Middle frontal gyrus (tissue), 1 donor: ENCODE results near the gene GALM.
A peak's percentile ranks its signal among the peaks of the same experiment; 100 is the strongest.
"Not testable (repeated sequence)": the region's sequence is repeated elsewhere in the genome, so short reads cannot be mapped to it uniquely, and the experiment has no call there.

Source experiments
- DNase-seq: peaks from one replicate; pipeline ENCODE4 v3.0.0-alpha.2; 2015; ENCODE audit warnings: low spot score; ENCODE audit errors: extremely low spot score

GALM gene

DNA sequence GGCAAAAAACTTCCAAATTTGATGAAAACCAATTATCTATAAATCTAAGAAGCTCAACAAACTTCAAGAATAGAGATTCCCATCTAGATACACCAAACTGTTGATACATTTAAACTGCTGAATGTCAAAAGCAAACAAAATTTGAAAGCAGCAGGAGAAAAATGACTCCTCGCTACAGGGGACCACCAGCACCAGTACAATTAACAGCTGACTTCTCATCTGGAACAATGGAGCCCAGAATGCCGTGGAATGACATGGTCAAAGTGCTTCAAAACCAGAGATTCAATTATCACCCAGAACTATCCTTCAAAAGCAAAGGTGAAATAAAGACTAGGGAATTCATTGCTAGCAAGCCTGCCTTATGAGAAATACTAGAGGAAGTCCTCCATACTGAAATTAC, 73.6 kb downstream of the GALM start:
- no peak for DNase-seq

DNA sequence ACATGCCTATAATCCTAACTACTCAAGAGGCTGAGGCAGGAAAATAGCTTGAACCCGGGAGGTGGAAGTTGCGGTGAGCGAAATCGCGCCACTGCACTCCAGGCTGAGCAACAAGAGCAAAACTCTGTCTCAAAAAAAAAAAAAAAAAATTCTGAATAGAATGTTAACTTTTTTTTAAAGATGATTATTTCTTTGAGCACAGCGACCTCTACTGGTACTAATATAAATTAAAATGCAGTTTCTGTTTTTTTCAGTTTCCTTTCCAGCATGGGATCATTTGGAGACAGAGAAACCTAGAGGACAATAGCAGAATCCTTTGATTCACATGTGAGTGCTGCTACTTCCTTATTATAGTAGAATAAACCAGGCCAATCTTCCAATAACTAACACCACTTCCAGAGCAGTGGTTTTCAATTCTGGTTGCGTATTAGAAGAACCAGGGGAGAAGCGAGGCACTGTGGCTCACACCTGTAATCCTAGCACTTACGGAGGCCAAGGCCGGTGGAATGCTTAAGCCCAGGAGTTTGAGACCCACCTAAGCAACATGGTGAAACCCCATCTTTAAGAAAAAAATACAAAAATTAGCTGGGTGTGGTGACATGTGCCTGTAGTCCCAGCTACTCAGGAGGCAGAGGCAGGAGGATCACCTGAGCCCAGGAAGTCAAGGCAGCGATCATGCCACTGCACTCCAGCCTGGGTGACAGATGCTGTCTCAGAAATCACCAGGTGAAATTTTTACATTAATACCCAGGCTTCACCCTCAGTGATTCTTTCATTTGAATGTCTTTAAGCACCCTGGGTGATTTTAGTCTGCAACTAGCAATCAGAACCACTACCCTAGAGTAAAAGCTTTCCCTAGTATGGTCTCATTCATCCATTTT, 75.2 kb downstream of the GALM start:
- DNase-seq = no peak

DNA sequence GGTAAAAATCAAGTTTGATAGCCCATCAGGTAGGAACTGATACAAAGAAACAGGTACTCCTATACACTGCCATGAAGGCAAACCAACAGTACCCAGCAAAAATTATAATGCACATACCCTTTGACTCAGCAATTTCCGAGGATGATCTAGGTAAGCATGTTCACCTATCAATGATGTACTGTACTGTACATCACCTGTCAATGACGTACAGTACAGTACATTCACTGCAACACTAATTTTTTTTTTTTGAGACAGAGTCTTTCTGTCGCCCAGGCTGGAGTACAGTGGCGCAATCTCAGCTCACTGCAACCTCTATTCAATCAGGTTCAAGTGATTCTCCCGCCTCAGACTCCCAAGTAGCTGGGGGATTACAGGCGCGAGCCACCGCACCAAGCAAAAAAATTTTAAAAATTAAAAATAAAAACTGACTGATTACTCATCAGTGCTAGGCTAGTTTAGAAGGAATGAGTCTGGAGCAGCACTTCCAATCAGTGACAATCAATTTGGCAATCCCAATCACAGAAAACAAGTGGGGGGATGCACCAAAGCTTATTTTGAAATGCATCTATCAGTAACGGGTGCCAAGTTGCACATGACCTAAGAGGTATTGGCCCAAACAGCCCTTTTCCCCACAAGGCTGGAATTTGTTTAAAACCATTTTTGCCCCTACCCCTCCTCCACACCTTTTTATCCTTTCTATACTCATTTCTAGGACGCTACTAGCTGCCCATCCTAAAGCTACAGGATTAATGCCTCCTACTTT, 77.1 kb downstream of the GALM start:
- no peak for DNase-seq

DNA sequence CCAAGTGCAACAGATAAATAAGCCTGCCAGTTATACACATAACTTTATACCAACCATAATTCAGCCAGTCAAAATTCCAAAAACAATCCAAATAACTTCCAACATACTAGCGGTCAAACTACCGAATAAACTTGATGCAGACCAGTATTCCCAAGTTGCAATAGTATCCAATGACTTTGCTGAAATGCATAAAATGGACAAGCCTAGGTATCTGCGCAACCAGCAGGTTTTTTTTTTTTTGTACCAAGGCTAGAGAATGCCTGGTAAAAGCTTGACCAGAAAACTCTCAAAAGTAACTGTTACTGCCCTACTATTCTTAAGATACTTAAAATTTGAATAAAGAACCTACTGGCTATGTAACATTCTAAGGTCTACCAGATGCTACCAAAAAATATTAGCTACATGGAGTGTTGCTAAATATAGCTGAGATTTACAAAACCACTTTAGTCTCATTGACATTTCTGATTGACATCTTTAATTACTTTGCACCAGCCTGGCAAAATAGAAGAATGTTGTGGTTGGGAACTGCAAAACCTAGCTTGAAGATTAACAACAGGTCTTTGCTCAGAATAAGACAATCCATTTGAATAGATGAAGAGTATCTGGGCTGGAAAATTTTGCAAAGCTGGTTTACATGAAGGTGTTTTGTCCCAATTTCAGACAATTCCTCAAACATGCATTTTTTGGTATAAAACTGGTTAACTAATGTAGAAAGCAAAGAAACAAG, 77.9 kb downstream of the GALM start:
- DNase-seq = no peak

DNA sequence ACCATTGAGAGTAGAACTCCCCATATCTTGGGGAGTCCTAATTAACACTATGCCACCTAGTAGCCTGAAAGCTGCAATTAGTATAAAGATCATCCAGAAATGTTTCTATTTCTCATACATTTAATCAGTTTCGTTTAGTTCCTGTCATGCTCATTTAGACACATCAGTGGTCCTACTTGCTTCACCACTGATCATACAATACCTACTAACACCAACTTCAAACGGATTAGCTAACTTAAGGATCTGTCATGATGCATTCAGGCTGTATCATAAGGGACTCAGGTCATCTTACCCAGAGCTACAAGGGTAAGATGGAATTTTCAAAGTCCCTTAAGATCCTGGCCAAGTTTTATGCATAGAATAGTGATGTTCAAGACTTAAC, 78.5 kb downstream of the GALM start:
- no peak for DNase-seq

DNA sequence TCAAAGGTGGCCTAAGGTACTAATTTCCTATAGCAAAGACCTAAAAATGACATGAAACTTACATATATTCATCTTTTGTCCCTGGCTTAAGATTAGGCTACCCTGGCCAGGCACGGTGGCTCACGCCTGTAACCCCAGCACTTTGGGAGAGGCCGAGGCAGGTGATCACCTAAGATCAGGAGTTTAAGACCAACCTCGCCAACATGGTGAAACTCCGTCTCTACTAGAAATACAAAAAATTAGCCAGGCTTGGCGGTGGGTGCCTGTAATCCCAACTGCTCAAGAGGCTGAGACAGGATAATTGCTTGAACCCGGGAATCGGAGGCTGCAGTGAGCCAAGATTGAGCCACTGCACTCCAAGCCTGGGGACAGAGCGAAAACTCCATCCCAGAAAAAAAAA, 79.4 kb downstream of the GALM start:
- no peak for DNase-seq

DNA sequence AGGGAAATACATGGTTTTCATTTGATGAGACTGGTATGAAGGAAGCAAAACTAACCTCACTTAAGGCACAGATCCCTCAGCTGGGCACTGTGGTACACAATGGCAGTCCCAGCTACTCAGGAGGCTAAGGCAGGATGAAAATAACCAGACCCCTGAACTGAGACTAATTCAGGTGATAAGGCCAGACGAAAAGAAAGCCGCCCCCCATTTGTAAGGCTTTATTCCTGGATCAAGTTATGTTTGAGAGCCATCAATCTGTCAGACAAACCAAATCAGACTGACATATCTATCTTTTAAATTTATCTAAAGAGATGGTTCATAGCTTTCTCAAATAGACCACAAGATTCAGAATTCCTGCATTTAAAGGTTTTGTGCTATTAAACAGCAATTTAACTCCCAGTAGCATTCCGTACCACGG, 81.1 kb downstream of the GALM start:
- no peak for DNase-seq

DNA sequence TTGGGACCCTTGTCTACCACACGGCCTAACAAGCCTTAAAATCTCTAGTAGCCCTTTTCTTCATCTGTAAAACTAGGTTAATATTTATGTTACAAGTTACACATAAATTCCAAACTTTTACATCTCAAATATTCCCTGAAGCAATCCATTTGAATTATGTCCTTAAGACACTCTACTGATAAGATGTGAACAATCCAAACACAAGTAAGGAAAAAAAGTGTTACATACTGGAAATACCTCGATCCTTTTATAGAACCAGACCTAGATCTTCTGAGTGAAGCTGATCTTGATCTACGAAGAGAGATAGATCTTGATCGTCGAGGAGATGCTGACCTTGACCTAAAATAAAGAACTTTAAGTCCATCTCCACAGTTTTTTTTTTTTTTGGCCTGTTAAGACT, 81.9 kb downstream of the GALM start:
- DNase-seq = no peak

DNA sequence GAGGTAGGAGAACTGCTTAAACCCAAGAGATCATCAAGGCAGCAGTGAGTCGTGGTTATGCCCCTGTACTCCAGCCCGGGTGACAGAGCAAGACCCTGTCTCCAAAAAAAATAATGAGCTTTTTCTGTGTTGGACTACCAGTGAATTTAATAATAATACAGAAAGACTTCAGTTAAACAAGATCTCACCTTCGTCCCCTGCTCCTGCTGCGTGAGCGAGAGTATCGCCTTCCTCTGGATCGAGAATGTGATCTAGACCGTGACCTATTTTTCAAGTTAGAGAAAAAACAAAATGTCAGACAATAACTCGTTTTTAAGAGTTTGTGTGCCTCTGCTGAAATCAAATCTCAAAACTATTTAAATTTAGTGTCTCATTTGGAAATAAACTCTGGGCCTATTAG, 82.5 kb downstream of the GALM start:
- no peak for DNase-seq

DNA sequence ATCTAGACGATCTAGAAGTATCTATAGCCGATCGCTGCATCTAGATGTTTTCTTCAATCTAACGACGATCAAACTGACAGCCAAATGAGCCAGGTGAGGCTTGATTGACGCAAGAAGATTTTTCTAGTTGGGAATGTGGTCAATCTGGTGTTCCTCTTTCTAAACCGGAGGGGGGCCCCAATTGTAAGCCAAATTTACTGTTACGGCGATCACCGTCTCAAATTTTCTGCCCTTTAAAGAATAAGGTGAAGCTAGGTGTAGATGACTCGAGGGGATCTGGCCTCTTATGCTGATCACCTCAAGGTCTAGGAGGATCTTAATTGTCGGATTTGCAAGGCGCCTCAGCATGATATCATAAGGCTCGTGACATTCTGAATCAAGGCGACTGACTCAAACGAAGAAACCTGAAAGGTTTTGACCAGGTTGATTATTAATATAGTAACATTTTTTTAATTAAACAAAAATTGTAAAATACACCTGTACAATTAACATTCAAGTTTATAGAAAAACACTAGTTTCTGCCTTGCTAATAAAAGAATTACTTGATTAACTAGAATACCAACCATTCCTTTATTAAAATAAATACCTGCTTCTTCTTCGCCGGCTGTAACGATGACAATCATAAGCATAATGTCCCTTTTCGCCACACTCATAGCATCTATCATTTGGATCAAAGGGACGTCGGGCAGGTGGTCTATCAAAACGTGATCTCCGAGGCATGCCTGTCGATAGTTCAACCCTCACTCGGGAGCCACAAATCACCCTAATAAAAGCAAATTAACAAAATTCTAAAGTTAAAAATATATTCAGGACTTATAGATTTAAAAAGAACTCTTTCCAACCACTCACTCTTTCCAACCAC, 83.3 kb downstream of the GALM start:
- DNase-seq = no peak

DNA sequence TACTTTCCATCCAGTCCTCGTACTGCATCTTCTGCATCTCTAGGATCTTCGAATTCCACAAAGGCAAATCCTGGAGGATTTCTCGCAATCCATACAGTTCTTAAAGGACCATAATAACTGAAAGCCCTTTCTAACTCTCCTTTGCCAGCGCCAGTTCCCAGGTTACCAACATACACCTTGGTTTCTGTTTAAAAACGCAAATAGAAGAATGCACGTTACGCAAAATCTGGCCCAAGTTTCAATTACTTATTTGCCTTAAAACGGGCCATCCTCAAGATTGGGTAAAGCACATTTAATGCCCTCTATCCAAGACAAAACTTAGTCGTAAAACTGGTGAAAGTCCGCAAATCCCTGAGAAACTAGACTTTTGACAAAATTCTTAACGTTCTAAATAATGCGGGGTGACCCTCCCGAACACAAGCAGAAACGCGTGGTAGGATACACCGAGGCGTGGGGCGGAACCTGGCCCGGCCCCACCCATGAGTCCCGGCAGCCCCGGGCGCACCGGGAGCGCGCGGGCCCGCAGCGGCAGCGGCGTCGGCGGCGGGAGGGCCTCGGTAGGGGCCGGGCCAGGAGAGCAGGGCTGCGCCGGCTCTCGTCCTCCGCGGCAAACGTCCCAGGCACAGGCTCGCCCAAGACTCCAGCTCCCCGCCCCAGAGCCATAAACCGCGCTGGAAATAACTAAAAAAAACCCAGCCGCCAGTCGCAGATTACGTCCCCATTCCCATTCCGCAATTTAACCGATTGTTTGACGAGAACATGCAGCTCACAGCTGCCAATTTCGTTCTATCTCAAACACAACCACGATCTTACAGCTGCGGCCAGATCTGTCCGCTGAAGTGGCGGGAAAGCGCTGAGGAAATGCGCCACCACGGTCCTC, 84.3 kb downstream of the GALM start:
- no peak for DNase-seq

DNA sequence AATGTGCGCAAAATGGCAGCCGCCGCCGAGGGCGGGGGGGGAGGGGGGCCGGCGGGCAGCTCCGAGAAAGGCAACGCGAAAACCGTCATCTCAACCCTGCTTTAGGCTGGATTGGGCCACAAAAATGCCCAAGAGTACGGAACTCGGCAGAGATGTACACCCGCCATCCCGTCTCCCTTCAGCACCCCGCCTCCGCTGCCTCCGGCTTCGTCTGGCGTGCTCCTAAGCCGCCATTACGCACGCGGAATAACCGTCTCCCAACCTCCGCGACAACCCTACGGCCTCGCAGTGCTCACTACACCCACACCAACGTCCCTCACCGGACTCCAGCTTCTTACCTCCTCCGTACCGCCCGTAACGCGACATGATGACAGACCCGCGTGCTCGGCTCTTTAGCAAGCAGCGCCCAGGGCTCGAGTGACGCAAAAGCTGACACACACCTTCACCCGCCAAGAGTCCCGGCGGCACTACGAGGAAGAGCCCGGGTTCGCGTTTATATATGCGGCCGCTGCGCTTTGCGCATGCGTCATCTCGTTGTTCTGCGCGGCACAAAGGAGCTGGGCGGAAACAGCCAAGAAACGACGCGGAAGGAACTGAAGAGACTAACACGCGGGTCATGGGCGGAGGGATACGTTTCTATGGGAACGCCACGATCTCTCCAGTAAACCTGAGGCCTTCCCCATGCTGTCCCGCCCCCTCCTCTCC, 85.1 kb downstream of the GALM start, which contains the start of gene SRSF7:
Gene SRSF7, minus strand, starts transcription at position 471 of the 705 bp plus-strand sequence. Its CDS starts 105 bp downstream, at position 366.
- peak; percentile 97 for DNase-seq

DNA sequence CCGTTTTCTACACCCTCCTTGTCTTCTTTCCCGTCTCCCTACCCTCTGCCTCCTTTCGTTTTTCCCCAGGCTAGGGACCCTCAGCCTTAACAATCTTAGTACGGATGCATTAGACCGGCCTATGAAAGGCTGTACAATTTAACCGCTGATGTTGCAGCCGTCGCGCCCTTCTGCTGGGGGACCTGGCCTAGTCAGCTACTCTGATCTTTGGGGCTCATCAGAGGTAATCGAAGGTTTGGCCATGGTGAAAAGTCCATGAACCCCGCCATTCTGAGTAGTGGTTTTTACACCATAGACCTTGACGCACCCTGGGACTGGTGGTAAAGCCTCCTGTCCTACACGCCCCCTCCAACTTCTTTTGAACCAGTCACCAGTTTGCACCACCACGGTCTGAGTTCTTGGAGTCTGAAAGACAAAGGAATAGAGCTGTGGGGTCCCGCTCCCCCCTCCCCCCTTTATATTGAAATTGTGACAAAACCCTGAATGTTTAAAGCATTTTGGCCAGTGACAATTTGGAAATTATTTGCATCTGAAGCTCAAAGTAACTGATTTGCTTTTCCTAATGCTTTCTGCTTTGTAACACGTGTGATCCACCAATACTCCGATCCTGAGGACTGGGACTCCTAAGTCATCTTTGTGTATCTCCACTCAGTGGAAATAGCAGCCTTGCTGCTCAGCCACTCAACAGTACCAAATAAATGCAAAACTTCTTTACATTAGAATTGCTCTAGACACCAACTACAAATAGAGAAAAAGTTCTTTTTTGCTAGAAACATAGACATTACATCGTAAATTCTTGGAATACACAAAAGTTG, 85.9 kb downstream of the GALM start:
- no peak for DNase-seq

DNA sequence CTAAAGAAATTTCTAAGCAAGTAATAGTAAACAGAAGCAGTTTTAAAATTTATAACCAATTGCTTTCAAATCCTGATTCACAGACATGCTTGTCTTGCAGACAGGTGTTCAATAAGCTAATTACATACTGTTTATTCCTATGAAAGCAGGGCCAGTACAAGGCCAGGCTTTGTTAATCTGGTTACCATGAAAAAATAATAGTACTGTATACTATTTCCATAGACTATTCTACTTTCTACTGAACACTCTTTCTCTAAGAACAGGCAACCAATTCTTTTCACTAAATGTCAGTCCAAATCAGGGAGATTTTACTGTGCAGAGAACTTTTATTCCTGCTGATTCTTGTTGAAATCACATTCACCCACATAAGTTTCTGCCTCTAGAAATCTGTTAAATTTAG, 88.1 kb downstream of the GALM start:
- no peak for DNase-seq

DNA sequence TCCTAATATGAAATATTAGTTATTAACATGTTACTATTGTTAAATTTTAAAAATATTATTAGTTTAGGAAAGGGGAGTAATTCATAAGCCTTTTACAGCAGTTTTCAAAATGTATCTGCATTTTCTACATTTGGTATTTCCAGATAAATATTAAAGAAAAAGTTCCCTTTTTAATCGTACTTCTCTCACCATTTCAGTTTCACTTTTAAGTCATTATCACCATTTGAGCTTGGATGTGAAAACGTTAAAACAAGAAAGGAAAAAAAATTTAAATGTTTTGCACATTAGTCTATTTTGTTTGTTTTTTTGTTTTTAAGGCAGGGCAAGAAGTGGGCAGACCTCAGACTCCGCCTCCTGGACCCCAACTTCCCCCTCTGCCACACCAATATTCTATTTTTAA, 88.6 kb downstream of the GALM start:
- no peak for DNase-seq

DNA sequence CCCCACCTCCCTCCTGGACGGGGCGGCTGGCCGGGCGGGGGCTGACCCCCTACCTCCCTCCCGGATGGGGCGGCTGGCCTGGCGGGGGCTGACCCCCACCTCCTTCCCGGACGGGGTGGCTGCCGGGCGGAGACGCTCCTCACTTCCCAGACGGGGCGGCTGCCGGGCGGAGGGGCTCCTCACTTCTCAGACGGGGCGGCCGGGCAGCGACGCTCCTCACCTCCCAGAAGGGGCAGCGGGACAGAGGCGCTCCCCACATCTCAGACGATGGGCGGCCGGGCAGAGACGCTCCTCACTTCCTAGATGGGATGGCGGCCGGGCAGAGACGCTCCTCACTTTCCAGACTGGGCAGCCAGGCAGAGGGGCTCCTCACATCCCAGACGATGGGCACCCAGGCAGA, 90.0 kb downstream of the GALM start:
- not testable (repeated sequence) for DNase-seq

DNA sequence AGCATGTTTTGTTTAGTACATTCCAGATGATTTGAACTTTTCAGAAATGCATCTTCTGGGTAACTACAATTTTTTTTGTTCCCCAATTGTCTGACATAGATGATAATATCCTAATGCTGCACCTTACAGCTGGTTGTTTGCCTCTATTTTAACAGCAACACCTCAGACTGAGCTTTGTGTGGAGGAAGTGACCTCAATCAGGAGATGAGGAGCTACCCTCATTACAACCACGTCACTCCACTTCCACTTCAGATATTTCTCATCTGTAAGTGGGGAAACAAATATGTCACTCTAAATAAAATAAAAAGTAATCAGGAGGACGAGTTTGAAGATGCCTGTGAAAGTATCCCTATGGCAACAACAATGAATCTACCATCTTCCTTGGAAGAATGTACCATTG, 97.3 kb downstream of the GALM start:
- DNase-seq = no peak

DNA sequence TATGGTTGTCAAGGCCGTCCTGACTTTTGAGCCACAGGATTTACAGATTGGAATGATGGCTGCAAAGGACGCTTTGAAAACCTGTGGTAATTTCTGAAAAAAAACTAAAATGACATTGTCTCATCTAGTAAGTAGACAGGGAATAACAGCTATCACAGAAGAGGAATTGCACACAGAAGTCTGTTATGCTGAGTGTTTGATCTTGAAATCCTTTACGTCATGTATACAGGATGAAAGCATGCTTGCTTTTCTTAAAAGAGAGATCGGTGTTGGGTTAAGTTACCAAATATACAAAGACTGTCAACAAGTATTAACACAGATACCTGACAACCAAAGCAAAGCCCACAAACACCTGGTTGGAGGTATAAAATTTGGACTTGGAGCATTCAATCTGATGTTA, 97.8 kb downstream of the GALM start:
- no peak for DNase-seq

DNA sequence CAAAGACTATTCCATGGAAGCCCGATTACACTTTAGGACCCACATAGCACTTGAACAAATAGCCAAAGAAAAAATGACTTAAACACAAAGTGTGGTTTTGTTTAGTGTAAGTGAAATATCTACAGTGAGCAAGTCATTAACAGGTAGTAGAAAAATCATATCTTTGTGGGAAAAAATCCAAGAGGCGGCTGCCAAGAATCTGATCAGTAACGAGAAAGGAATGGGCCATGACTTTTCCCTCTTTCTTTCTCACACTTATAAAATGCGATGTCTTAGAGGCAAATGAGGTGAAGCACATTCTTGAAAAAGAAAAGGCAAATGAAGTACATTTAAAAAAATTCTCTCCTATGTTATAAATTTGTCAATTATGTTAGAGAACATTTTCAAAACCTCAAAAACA, 99.2 kb downstream of the GALM start:
- DNase-seq = no peak
